GM12878 (cell line): Measurements from ENCODE around the gene WDR76. TPM values are rescaled to one million over a fixed set of nuclear protein-coding genes. Genes with fewer than 3 reads are reported as not detected.

Experiments
- ATAC-seq: fragments of 200-7000 bp; cut with Tn5 transposase; 3 replicates; pipeline ENCODE4 v1.9.1; 2020; ENCODE audit warnings: mild to moderate bottlenecking, moderate library complexity
- Bru-seq: library from RNA; stranded (reverse); fragments of 400-500 nt; gene quantifications from one replicate; lab custom pipeline; 2021; lab: Mats Ljungman, UMichigan
- BruChase-seq, 2 experiments: library from RNA; stranded (reverse); fragments of 400-500 nt; gene quantifications; one replicate each; lab custom pipeline; 2021; lab: Mats Ljungman, UMichigan
- BruUV-seq: library from RNA; stranded (reverse); fragments of 400-500 nt; replicated peaks from 2 replicates; lab custom pipeline; 2021; lab: Mats Ljungman, UMichigan
- CTCF ChIA-PET: fragments of 300-600 bp; sonication (Branson Sonifier 250); formaldehyde crosslinking; extraction: SDS; loops from one replicate; lab custom pipeline; 2021; ENCODE audit warnings: inconsistent platforms; lab: Yijun Ruan, JAX
- POLR2A ChIA-PET: fragments of 350-600 bp; formaldehyde crosslinking; extraction: SDS; loops from one replicate; lab custom pipeline; 2021; ENCODE audit warnings: inconsistent platforms; lab: Charles Lee
- RAD21 ChIA-PET: fragments of 300-600 bp; sonication (Branson Sonifier 250); formaldehyde crosslinking; loops from one replicate; lab custom pipeline; 2023; ENCODE audit warnings: antibody characterized with exemption; ENCODE audit not compliant: unreplicated experiment; lab: Charles Lee
- SMC1A ChIA-PET: fragments of 300-600 bp; sonication (Branson Sonifier 250); formaldehyde crosslinking; loops from one replicate; lab custom pipeline; 2023; ENCODE audit not compliant: unreplicated experiment, uncharacterized antibody; lab: Charles Lee
- DNase-seq: peaks from one replicate; pipeline ENCODE4 v3.0.0-alpha.2; 2011; ENCODE audit warnings: low read depth, low spot score
- FAIRE-seq: peaks from 3 replicates; lab custom pipeline; 2011; peaks lifted over from hg19 to GRCh38; lab: Jason Lieb, UNC
- H2AFZ ChIP-seq: 2 replicates; pipeline ENCODE4 v1.6.0; 2011; ENCODE audit warnings: low read depth, low read length, control low read depth; ENCODE audit not compliant: control insufficient read depth
- H3K27ac ChIP-seq: 2 replicates; pipeline ENCODE4 v1.5.1; 2011; ENCODE audit warnings: control low read depth; ENCODE audit not compliant: control insufficient read depth, insufficient read depth
- H3K27me3 ChIP-seq, 2 experiments: replicated peaks in 1 of 2; 2 replicates each; pipeline versions ENCODE4 v1.6.0 to v1.6.1; 2011; ENCODE audit warnings: low read length in 1 of 2; ENCODE audit not compliant: control insufficient read depth in 2 of 2, insufficient read depth in 2 of 2
- H3K36me3 ChIP-seq, 2 experiments: 2 replicates each; pipeline ENCODE4 v1.5.1; 2011; ENCODE audit warnings: low read length in 1 of 2; ENCODE audit not compliant: control insufficient read depth in 2 of 2, insufficient read depth in 2 of 2
- H3K4me1 ChIP-seq: 2 replicates; pipeline ENCODE4 v1.6.1; 2011; ENCODE audit warnings: mild to moderate bottlenecking, low read length, moderate library complexity, mixed read lengths; ENCODE audit not compliant: control insufficient read depth, insufficient read depth
- H3K4me2 ChIP-seq: 2 replicates; pipeline ENCODE4 v1.6.0; 2011; ENCODE audit warnings: control low read depth; ENCODE audit not compliant: control insufficient read depth, insufficient read depth
- H3K4me3 ChIP-seq: fragments of 200-600 bp; sonication (generic); 2 replicates; pipeline ENCODE4 v1.5.1; 2016
- H3K79me2 ChIP-seq: 2 replicates; pipeline ENCODE4 v1.6.0; 2011; ENCODE audit warnings: low read length; ENCODE audit not compliant: control insufficient read depth, insufficient read depth
- H3K9ac ChIP-seq: 2 replicates; pipeline ENCODE4 v1.8.0; 2011; ENCODE audit warnings: low read length, control low read depth, mixed read lengths; ENCODE audit not compliant: control insufficient read depth, insufficient read depth
- H3K9me3 ChIP-seq: replicated peaks from 3 replicates; pipeline ENCODE4 v1.5.1; 2011; ENCODE audit warnings: mild to moderate bottlenecking, low read length; ENCODE audit not compliant: control insufficient read depth, insufficient read depth
- H4K20me1 ChIP-seq: 2 replicates; pipeline ENCODE4 v1.6.0; 2011; ENCODE audit not compliant: control insufficient read depth, insufficient read depth
- BMI1 ChIP-seq: fragments of 450-650 bp; IDR thresholded peaks from 2 replicates; pipeline ENCODE4 v1.6.1; 2016; ENCODE audit warnings: mild to moderate bottlenecking, moderate library complexity, borderline replicate concordance
- CBFB ChIP-seq: IDR thresholded peaks from 2 replicates; pipeline ENCODE4 v1.6.1; 2016; ENCODE audit warnings: antibody characterized with exemption, low read depth
- EED ChIP-seq: sonication (generic); IDR thresholded peaks from 2 replicates; pipeline ENCODE4 v1.6.1; 2016; ENCODE audit warnings: antibody characterized with exemption, low read depth
- EGR1 ChIP-seq, 2 experiments: IDR thresholded peaks; 1 replicate in 1 of 2; 2 replicates in 1 of 2; pipeline ENCODE4 v1.6.1; 2011 to 2012; ENCODE audit warnings: low read depth in 2 of 2, low read length in 2 of 2, borderline replicate concordance in 1 of 2, mild to moderate bottlenecking in 1 of 2, moderate library complexity in 1 of 2
- IRF3 ChIP-seq: fragments of 450-650 bp; IDR thresholded peaks from 2 replicates; pipeline ENCODE4 v1.6.1; 2014; ENCODE audit warnings: mild to moderate bottlenecking
- MTA2 ChIP-seq: fragments of 450-650 bp; IDR thresholded peaks from 2 replicates; pipeline ENCODE4 v1.6.1; 2016; ENCODE audit warnings: low read depth, mild to moderate bottlenecking, moderate library complexity
- NFXL1 ChIP-seq: fragments of 450-650 bp; IDR thresholded peaks from 2 replicates; pipeline ENCODE4 v1.6.1; 2017; ENCODE audit warnings: antibody characterized with exemption, mild to moderate bottlenecking, borderline replicate concordance
- RAD21 ChIP-seq: IDR thresholded peaks from 2 replicates; pipeline ENCODE4 v1.6.1; 2011; ENCODE audit warnings: mild to moderate bottlenecking, low read depth, low read length, moderate library complexity; ENCODE audit not compliant: insufficient read depth
- RELB ChIP-seq: fragments of 450-650 bp; IDR thresholded peaks from 2 replicates; pipeline ENCODE4 v1.6.1; 2017; ENCODE audit warnings: low read depth, mild to moderate bottlenecking, moderate library complexity
- RUNX3 ChIP-seq: IDR thresholded peaks from 2 replicates; pipeline ENCODE4 v1.6.1; 2012; ENCODE audit warnings: low read length, inconsistent platforms
- SKIL ChIP-seq: fragments of 450-650 bp; IDR thresholded peaks from 2 replicates; pipeline ENCODE4 v1.6.1; 2017; ENCODE audit warnings: mild to moderate bottlenecking, low read depth, inconsistent platforms; ENCODE audit not compliant: poor library complexity, severe bottlenecking
- SP1 ChIP-seq: IDR thresholded peaks from one replicate; pipeline ENCODE4 v1.6.1; 2011; ENCODE audit warnings: low read depth, low read length
- WGBS: methylation state at CpG from one replicate; pipeline ENCODE4 v1.1.6; 2016; ENCODE audit warnings: low lambda C conversion rate; ENCODE audit not compliant: insufficient replicate concordance, insufficient coverage; ENCODE audit errors: missing lambda C conversion rate; 5-methylcytosine and 5-hydroxymethylcytosine counted together
- in situ Hi-C: fragments of 300-500 bp; cut with MboI; formaldehyde crosslinking; loops from 9 replicates; pipeline ENCODE4 v1.14.3; 2018; ENCODE audit warnings: mixed read lengths
- intact Hi-C: fragments of 100-400 bp; cut with micrococcal nuclease; formaldehyde crosslinking; loops from one replicate; pipeline ENCODE4 v1.14.2; 2022; ENCODE audit not compliant: unreplicated experiment
- long read RNA-seq, 2 experiments: library from polyadenylated mRNA; unstranded; transcript quantifications; one replicate each; pipeline ENCODE4 v2.0.0, GENCODE V29; 2019 to 2020
- polyA minus RNA-seq, 3 experiments: library from RNA; depleted of rRNA, polyadenylated mRNA; stranded (reverse); fragments of >200 nt; gene quantifications; 2 replicates each; pipeline ENCODE4 v1.2.3, GENCODE V29; 2011
- polyA plus RNA-seq, 11 experiments: library from polyadenylated mRNA; depleted of rRNA in 4 of 11; unstranded in 6 of 11; stranded (reverse) in 5 of 11; fragments of >200 nt; fragmentation: Nextera tagmentation in 4 of 11; fragmentation: Illumina TruSeq in 1 of 11; extraction: Ambion mirVana in 4 of 11; extraction: Trizol in 1 of 11; gene quantifications; 1 replicate in 1 of 11; 2 replicates in 10 of 11; pipeline versions ENCODE4 v1.2.1 to v1.2.3, GENCODE V29; 2011 to 2016; ENCODE audit warnings: inconsistent platforms in 2 of 11, missing spikeins in 2 of 11, low read depth in 1 of 11
- total RNA-seq, 4 experiments: library from RNA; depleted of rRNA in 3 of 4; stranded (reverse); fragments of >200 nt in 3 of 4; fragmentation: Illumina TruSeq in 1 of 4; extraction: Trizol in 1 of 4; gene quantifications; 2 replicates each; pipeline versions ENCODE4 v1.2.1 to v1.2.3, GENCODE V29; 2013 to 2021

WDR76 gene
- 55.7 and 69.0 TPM in 2 replicates for total RNA-seq (2013; cell fraction: nucleolus; rRNA removed)
- total RNA-seq (2014; rRNA removed) = 41.9 and 49.5 TPM in 2 replicates
- total RNA-seq (2014; rRNA removed; fragmentation: Illumina TruSeq; extraction: Trizol) = 59.7 and 63.2 TPM in 2 replicates
- 43.0 and 46.7 TPM in 2 replicates for total RNA-seq (2021)
- polyA plus RNA-seq (2011; ENCODE audit: low read depth) = 7.9 TPM
- polyA plus RNA-seq (2011; rRNA removed) = 30.3 and 39.2 TPM in 2 replicates
- 14.3 and 16.0 TPM in 2 replicates for polyA plus RNA-seq (2011; cell fraction: cytosol; rRNA removed)
- polyA plus RNA-seq (2011; cell fraction: nucleus; rRNA removed) = 11.8 and 18.0 TPM in 2 replicates
- polyA plus RNA-seq (2012) = 12.3 and 16.4 TPM in 2 replicates
- polyA plus RNA-seq (2014; fragmentation: Illumina TruSeq; extraction: Trizol) = 58.3 and 74.3 TPM in 2 replicates
- polyA plus RNA-seq (2014; fragmentation: Nextera tagmentation; extraction: Ambion mirVana) = 10 to 100 TPM in 1 of 2 experiments, 1 to 10 TPM in 1; 8.0 to 20.9 TPM
- 28.3 and 38.8 TPM in 2 replicates for polyA plus RNA-seq (2014; rRNA removed)
- polyA plus RNA-seq (2016; fragmentation: Nextera tagmentation; extraction: Ambion mirVana) = 10 to 100 TPM; 22.0 to 27.4 TPM
- 28.0 and 28.6 TPM in 2 replicates for polyA minus RNA-seq (2011; rRNA and poly(A)+ RNA removed)
- 12.7 and 15.3 TPM in 2 replicates for polyA minus RNA-seq (2011; cell fraction: cytosol; rRNA and poly(A)+ RNA removed)
- 7.5 and 9.0 TPM in 2 replicates for polyA minus RNA-seq (2011; cell fraction: nucleus; rRNA and poly(A)+ RNA removed)
- Bru-seq, nascent RNA = percentile 74 among the genes with signal in this experiment
- percentile 75 among the genes with signal in this experiment for BruChase-seq, experiment 1, labeled RNA remaining after a 6-hour chase
- BruChase-seq, experiment 2, labeled RNA remaining after a 2-hour chase = percentile 76 among the genes with signal in this experiment
- long read RNA-seq, experiment 1, transcript WDR76-201 (13 exons, 3,978 nt) = major isoform, 25 of 43 reads
- long read RNA-seq, experiment 1, partial matches to known transcripts = 4 of 43 reads
- long read RNA-seq, experiment 1, other reads (novel, unspliced or antisense) = 12 of 43 reads
- long read RNA-seq, experiment 2, transcript WDR76-201 (13 exons, 3,978 nt) = major isoform, 93 of 140 reads
- long read RNA-seq, experiment 2, partial matches to known transcripts = 18 of 140 reads
- long read RNA-seq, experiment 2, other reads (novel, unspliced or antisense) = 25 of 140 reads

- 4% methylated on average over 47 of the region's 48 CpGs for whole genome bisulfite sequencing
- Histone ChIP-seq H3K36me3 (no peaks in the 10 kb centered on the region), H3K9me3 (no peaks in the 10 kb centered on the region), H3K4me1 (peaks cover 19% of the 10 kb centered on the region), H3K4me2 (peak within 1 kb of the TSS; percentile 96), H3K27ac (peak within 1 kb of the TSS; percentile 83), H3K9ac (peak within 1 kb of the TSS; percentile 83), H3K27me3 (no peaks in the 10 kb centered on the region), H3K79me2 (peaks cover 80% of the 10 kb centered on the region), H4K20me1 (no peaks in the 10 kb centered on the region), H2AFZ (peak within 1 kb of the TSS; percentile 92), H3K4me3 (peak within 1 kb of the TSS; percentile 73)
- DNase-seq = no peak
- CTCF ChIA-PET = interaction anchor here (1.2 to 1.5 kb wide), 3 partner anchors 11 to 23 kb away, joined by 3 to 9 read pairs (median 9); no protein-coding TSS in a partner anchor
- no peak for FAIRE-seq
- in situ Hi-C loops = no loop called here
- RAD21 ChIA-PET = interaction anchor here (1.3 to 2.4 kb wide), 5 partner anchors 17 to 50 kb away, joined by 3 to 21 read pairs (median 12); partner anchors contain the start of genes ELL3, HYPK and SERINC4
- BruUV-seq = no TSS peak
- ATAC-seq = peak; percentile 80
- intact Hi-C loops = loop anchor here (5.0 kb wide), 2 partner anchors 34 to 49 kb away; partner anchors contain the start of genes ELL3 and SERF2
- POLR2A ChIA-PET = interaction anchor here (0.6 to 4.5 kb wide), 9 partner anchors 8 to 82 kb away, joined by 3 to 59 read pairs (median 6); partner anchors contain the start of genes ELL3 and SERF2
- SMC1A ChIA-PET = interaction anchor here (1.0 to 2.6 kb wide), 12 partner anchors 10 to 77 kb away, joined by 3 to 16 read pairs (median 4); partner anchors contain the start of genes ELL3, HYPK and SERINC4
- no peak for TF ChIP-seq SKIL
- no peak for TF ChIP-seq NFXL1
- peak; percentile 46; the same call in 1 of the 2 replicates for TF ChIP-seq RUNX3
- peak; percentile 19; the same call in 1 of the 2 replicates for TF ChIP-seq MTA2
- no peak for TF ChIP-seq RAD21
- TF ChIP-seq BMI1 = no peak
- no peak for TF ChIP-seq IRF3
- peak; percentile 45; the same call in 1 of the 2 replicates for TF ChIP-seq RELB
- no peak for TF ChIP-seq SP1
- TF ChIP-seq EGR1 (IDR thresholded peaks at IDR 0.05; ENCODE audit: borderline replicate concordance in 1 of 2, low read depth in 2 of 2, low read length in 2 of 2) = 0 out of 3 replicates have a peak, but pooled peaks of 1 of the 2 experiments have one; percentile 16
- TF ChIP-seq CBFB = 0 out of 2 replicates have a peak, but pooled peaks have one; percentile 31
- no peak for TF ChIP-seq EED
Measured at GRCh38 chr15:43826508-43827341, at the start of gene WDR76. Gene WDR76, plus strand, starts transcription at chr15:43827002. Its CDS starts 31 bp downstream, at chr15:43827033.
